ENCODE results near the gene LEMD2.
"Not testable (repeated sequence)": the region's sequence is repeated elsewhere in the genome, so short reads cannot be mapped to it uniquely, and the experiment has no call there.

The LEMD2 gene

GRCh38 chr6:33788694-33789549 lies at the start of gene LEMD2:
Gene LEMD2 (minus strand): TSS chr6:33789130. CDS start chr6:33789116, 14 bp downstream.
- peak; percentile 50 for DNase-seq (ENCODE audit: low read depth, low spot score)
- peak within 1 kb of the TSS; percentile 94 for H3K27ac ChIP-seq

DNA sequence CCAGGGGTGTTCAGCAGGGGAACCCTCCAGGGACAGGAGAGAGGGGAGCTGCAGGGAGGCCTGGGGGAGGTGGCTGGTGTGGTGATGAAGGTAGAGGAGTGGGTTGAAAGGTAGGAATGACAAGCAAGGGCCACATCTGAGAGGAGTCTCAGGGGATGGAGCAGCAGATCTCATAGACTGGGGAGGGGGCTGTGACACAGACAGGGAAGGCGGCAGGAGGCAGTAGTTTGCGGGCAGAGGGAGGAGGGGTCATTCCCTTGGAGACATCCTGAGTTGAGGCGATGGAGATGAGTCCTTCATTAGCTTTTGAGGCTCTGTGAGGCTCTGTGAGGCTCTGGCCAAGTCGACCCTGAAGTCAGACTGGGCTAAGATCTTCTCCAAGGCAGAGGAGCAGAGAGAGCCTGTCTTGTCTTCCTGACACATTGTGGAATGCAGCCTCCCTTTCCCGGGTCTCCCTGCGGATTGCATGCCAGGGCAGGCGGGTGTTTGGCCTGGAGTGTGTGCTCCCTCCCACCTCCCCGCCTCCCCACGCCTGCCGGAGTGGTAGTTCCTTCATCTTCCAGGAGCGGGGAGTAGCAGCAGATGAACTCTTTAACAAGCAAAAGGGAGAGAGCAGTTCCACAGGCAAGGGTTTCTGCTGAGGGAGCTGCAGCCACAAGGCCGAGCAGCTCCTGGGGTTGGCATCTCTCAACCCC lies 49.2 kb upstream of the LEMD2 start:
- DNase-seq (ENCODE audit: low read depth, low spot score) = no peak

GRCh38 chr6:33836806-33837469 lies 48.0 kb upstream of the LEMD2 start:
- H3K27ac ChIP-seq = no peak overlapping the region
- DNase-seq (ENCODE audit: low read depth, low spot score) = no peak

More for the DNA sequence above, 49.2 kb upstream of the LEMD2 start:
- peak overlapping the region; percentile 94 for H3K27ac ChIP-seq

GRCh38 chr6:33834401-33835392 lies 45.8 kb upstream of the LEMD2 start:
- DNase-seq (ENCODE audit: low read depth, low spot score) = no peak

DNA sequence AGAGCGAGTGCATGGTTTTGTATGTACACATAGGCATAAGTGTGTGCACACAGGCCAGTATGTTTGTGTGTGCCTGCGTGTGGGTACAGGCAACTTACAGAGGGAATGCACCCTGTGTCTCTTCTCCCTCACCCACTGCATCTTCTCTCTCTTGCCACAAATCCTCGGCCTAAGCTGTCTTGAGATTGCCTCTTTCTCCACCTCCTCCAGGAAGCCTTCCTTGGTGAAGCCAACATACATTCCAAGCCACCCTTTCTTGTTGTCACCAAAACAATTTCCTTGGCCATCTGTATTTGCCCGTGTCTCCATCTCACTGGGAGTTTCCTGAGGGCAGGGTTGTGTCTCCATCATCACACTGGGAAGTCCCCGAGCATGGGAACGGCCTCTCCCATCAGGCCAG lies 44.7 kb upstream of the LEMD2 start:
- DNase-seq (ENCODE audit: low read depth, low spot score) = no peak
- H3K27ac ChIP-seq = no peak overlapping the region

More at GRCh38 chr6:33834401-33835392, 45.8 kb upstream of the LEMD2 start:
- H3K27ac ChIP-seq = peak overlapping the region; percentile 70

- H3K27ac ChIP-seq; DNase-seq (ENCODE audit: low read depth, low spot score): not testable (repeated sequence)
These were observed 43.9 kb upstream of the LEMD2 start for GRCh38 chr6:33832831-33833230.

- H3K27ac ChIP-seq; DNase-seq (ENCODE audit: low read depth, low spot score): not testable (repeated sequence)
These were observed 42.8 kb upstream of the LEMD2 start for GRCh38 chr6:33831725-33832124.

GRCh38 chr6:33830635-33831240 lies 41.8 kb upstream of the LEMD2 start:
- H3K27ac ChIP-seq = no peak overlapping the region
- no peak for DNase-seq (ENCODE audit: low read depth, low spot score)

DNA sequence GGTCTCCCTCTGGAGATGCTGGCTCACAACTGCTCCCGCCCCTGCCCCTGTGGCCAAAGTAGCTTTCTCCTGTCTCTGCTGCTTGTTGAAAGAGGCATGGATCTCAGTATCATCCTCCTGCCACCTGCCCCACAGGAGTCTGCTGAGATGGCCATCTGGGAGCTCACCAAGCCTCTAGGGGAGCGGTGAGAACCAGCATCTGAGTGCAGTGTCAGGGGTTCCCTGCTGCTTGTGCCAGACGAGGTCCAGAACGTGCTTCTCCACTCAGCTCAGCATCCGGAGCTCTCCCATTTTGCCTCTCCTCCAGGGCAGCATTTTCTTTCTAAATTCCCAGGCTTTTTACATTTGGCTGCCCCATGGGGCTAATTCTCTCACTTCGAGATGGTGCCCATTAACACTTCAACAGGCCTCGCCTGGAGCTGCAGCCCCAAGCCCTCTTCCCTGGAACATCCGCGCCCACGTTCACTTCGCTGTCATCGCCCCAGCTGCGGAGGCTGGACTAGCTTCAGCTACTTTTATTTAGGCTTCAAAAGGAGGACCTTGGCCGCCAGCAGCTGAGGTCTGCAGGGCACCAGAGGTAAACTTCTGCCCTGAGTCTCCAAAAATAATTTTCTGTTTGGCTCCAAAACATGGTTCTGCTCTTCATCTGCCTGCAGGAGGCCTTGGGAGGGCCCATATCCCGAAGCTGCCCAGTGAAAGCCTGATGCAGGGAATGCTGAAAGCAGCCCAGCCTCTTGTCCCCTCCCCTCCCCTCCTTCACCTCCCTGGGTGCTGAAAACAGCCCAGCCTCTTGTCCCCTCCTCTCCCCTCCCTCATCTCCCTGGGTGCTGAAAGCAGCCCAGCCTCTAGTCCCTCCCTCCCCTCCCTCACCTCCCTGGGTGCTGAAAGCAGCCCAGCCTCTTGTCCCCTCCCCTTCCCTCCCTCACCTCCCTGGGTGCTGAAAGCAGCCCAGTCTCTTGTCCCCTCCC lies 40.1 kb upstream of the LEMD2 start:
- no peak for DNase-seq (ENCODE audit: low read depth, low spot score)
- H3K27ac ChIP-seq = no peak overlapping the region

- no peak for DNase-seq (ENCODE audit: low read depth, low spot score)
- H3K27ac ChIP-seq = no peak overlapping the region
These were observed 39.5 kb upstream of the LEMD2 start for GRCh38 chr6:33828452-33828763.

DNA sequence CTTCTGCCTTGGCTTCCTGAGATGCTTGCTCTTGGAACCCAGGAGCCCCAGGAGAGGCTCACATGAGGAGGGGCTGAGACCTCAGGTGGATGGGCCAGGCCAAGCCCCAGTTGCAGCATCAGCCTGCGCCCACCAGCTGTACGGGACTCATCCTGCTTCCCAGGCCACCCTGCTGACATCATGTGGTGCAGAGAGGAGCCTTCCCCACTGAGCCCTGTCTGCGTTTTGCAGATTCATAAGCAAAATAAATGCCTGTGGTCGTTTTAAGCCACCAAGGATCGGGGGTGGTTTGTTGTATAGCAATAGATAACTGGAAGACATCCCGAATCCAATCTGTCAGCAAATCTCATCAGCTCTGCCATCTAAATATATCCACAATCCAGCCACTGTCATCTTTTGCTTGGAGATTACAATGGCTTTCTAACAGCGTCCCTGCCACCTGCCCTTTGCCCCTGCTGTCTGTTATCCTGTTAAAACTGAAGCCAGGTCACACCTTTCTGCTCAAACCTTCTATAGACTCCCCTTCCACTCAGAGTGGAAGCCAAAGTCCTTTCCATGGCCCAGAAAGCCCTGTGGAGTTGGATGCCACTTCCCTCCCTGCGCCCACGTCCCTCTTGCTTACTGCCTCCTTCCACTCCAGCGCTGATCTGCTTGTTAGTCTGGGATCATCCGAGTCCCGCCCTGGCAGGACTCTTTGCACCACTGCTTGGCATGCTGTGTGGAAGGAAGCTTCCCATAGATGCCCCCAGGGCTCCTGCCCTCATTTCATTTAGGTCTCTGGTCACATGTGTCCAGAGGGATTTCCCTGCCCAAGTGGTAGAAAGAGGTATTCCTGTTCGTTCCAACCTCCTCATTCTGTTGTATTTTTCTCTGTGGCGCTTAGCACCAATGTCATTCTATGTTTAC lies 38.9 kb upstream of the LEMD2 start:
- DNase-seq (ENCODE audit: low read depth, low spot score) = no peak
- no peak overlapping the region for H3K27ac ChIP-seq

DNA sequence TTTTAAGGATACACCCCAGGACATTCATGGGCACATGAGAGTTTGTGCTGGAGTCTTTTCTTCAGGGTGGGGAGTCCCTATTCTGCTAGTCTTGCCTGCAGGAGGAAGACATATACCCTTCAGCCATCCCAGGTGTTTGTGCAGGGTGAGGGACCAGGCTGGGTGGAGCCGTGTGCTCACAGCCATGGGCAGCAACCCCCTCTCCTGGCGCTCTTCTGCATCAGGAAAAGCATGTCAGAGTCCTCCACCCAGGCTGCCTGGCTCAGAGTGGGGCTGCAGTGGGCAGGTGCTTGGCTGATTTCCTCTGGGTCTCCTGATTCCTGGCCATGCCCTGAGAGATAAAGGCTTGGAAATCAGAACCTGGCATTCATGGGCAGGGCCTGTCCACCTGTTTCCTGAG lies 37.6 kb upstream of the LEMD2 start:
- no peak overlapping the region for H3K27ac ChIP-seq
- DNase-seq (ENCODE audit: low read depth, low spot score) = no peak

DNA sequence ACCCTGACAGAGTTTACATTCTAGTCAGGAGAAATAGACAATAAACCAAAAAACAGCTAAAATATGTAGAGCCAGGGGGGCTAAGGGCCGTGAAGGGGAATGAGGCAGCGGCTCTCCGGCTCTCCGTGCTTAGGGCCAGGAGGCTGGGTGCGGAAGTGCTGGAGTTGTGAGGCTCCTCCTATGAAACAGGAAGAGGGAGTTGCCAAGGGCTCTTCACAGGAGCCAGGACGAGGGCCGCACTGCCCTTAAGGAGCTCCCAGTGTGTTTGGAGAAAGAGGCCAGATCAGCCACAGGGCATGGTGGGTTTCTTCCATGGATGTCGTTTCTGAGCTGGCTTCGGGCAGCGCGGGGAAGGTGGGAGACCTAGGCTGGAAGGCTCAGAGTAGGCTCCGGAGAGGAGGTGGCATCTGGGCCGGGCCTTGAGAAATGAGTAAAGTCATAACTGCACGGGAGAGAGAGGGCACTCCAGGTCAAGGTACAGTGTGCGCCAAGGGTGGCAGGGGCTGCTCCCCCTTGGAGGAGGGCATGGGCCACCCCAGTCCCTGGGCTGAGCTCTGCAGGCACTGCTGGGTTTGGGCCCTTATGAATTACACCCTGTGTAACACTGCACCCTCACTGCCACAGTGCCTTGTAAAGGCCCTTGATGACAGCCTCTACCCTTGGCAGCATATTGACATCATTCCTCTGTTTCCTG lies 35.7 kb upstream of the LEMD2 start:
- DNase-seq (ENCODE audit: low read depth, low spot score) = no peak
- H3K27ac ChIP-seq = no peak overlapping the region

DNA sequence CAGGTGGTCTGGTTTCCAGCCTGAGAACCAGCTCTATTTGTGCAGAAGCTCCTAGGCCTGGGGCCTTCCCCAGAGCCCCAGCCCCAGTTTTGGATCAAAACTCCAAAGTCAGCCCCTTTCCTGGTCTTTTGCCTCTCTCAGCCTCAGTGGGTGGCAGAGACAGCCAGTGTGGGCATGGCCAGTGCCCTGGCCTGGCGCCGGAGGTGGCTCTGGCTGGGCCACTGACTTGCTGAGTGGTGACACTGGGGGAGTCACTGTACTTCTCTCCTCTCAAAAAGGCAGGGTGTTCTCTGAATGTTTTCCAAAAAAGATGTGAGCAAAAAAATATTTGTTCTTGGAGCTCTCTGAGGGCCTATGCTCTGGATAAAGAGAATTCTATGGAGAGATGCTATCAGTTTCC lies 34.9 kb upstream of the LEMD2 start:
- no peak overlapping the region for H3K27ac ChIP-seq
- DNase-seq (ENCODE audit: low read depth, low spot score) = no peak

DNA sequence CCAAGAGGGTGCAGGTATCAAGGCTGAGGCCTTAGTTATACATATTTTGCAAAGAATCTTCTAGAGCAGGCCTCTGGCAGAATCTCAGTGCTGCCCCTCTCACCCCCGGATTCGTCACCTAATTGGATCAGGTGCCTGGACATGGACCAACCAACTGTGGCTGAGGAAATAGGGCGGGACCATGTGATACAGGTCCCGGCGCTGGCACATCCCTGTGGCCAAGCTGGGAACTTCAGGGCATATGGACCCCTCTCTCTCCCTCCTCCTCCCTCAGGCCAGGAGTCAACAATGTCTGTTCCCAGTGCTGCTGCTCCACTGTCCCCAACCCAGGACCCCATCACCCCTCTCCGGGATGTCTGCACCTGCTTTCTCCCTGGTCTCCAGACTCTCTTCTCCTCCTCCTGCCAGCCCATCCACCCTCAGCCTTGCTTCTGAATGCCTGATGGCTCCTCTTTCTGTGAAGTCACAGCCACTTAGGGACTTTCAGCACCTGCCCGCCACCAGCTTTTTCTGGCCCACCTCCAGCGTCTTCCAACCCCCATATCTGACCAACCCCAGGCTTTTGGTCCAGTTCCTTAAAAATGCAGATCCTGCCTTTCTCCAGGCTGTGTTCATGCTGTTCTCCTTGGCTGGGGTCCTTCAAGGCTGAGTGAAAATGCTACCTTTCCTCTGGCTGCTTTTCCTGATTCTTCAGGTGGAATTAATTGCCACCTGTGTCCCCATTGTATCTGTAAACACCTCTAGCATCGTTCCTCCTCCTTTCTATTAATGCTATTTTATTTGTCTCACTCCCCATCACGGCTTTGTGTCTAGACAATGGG lies 33.9 kb upstream of the LEMD2 start:
- no peak overlapping the region for H3K27ac ChIP-seq
- DNase-seq (ENCODE audit: low read depth, low spot score) = no peak

All from epithelial cell of prostate (primary cell).